ENCODE data around the gene MARK3.

DNA sequence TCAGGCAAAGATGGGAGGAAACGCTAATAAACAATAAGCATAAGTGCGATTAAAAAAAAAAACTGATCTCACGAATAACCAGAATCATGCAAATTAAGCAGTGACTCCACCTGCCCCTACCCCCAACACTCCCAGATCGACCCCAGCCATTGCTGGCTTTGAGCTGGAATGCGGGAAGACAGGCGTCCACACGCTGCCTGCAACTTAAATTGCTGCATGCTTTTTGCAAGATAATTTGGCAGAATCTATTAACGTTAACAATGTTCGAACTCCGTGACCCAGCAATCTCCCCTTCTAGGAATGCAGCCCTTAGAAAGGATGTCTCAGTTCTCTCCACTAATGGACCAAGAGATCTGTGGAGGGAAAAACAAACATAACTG lies 138.3 kb downstream of the MARK3 start:
- TF ChIP-seq, protein P1, sequence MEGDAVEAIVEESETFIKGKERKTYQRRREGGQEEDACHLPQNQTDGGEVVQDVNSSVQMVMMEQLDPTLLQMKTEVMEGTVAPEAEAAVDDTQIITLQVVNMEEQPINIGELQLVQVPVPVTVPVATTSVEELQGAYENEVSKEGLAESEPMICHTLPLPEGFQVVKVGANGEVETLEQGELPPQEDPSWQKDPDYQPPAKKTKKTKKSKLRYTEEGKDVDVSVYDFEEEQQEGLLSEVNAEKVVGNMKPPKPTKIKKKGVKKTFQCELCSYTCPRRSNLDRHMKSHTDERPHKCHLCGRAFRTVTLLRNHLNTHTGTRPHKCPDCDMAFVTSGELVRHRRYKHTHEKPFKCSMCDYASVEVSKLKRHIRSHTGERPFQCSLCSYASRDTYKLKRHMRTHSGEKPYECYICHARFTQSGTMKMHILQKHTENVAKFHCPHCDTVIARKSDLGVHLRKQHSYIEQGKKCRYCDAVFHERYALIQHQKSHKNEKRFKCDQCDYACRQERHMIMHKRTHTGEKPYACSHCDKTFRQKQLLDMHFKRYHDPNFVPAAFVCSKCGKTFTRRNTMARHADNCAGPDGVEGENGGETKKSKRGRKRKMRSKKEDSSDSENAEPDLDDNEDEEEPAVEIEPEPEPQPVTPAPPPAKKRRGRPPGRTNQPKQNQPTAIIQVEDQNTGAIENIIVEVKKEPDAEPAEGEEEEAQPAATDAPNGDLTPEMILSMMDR (IDR thresholded peaks at IDR 0.05): no peak
- no peak for TF ChIP-seq POLR2A (IDR thresholded peaks at IDR 0.05)
